Mesendoderm (in vitro differentiated cells): ENCODE data around the gene FGF5.

Experiments used
- DNase-seq: peaks from one replicate; pipeline ENCODE4 v3.0.0; 2013
- H2AK5ac ChIP-seq: 2 replicates; pipeline ENCODE4 v1.6.1; 2013; ENCODE audit warnings: low read length, inconsistent platforms
- H2BK120ac ChIP-seq: 2 replicates; pipeline ENCODE4 v1.6.1; 2013; ENCODE audit warnings: low read depth, mild to moderate bottlenecking, low read length, moderate library complexity, mixed read lengths
- H2BK15ac ChIP-seq: replicated peaks from 2 replicates; pipeline ENCODE4 v1.6.1; 2013; ENCODE audit warnings: low read depth, mild to moderate bottlenecking, moderate library complexity
- H2BK5ac ChIP-seq: 2 replicates; pipeline ENCODE4 v1.6.1; 2013; ENCODE audit warnings: low read length, inconsistent platforms
- H3K18ac ChIP-seq: 2 replicates; pipeline ENCODE4 v1.6.1; 2013; ENCODE audit warnings: mild to moderate bottlenecking, low read length, mixed read lengths
- H3K23ac ChIP-seq: one replicate; pipeline ENCODE4 v1.6.1; 2013; ENCODE audit warnings: low read length
- H3K27ac ChIP-seq: 2 replicates; pipeline ENCODE4 v1.5.1; 2013; ENCODE audit warnings: low read depth, mild to moderate bottlenecking, inconsistent platforms, low read length, moderate library complexity
- H3K27me3 ChIP-seq: 2 replicates; pipeline ENCODE4 v1.6.1; 2013; ENCODE audit warnings: low read length, control low read depth, mild to moderate bottlenecking, inconsistent platforms; ENCODE audit not compliant: insufficient read depth, poor library complexity
- H3K36me3 ChIP-seq: 2 replicates; pipeline ENCODE4 v1.6.1; 2013; ENCODE audit warnings: low read length, inconsistent platforms; ENCODE audit not compliant: control insufficient read depth, insufficient read depth
- H3K4ac ChIP-seq: one replicate; pipeline ENCODE4 v1.6.1; 2013; ENCODE audit warnings: low read depth, mild to moderate bottlenecking, low read length, moderate library complexity
- H3K4me1 ChIP-seq: 2 replicates; pipeline ENCODE4 v1.6.1; 2013; ENCODE audit warnings: low read depth, low read length, inconsistent platforms; ENCODE audit not compliant: control insufficient read depth
- H3K4me2 ChIP-seq: 2 replicates; pipeline ENCODE4 v1.6.1; 2013; ENCODE audit warnings: low read length
- H3K4me3 ChIP-seq: 2 replicates; pipeline ENCODE4 v1.5.1; 2013; ENCODE audit warnings: mild to moderate bottlenecking, low read length
- H3K56ac ChIP-seq: one replicate; pipeline ENCODE4 v1.6.1; 2013; ENCODE audit warnings: low read length
- H3K79me1 ChIP-seq: 2 replicates; pipeline ENCODE4 v1.6.1; 2013; ENCODE audit warnings: low read length, inconsistent platforms
- H3K79me2 ChIP-seq: 2 replicates; pipeline ENCODE4 v1.6.1; 2013; ENCODE audit warnings: mild to moderate bottlenecking, low read length; ENCODE audit not compliant: control insufficient read depth, insufficient read depth
- H3K9ac ChIP-seq: 2 replicates; pipeline ENCODE4 v1.6.1; 2013; ENCODE audit warnings: low read length, inconsistent platforms
- H4K5ac ChIP-seq: one replicate; pipeline ENCODE4 v1.6.1; 2013; ENCODE audit warnings: low read length
- H4K8ac ChIP-seq: one replicate; pipeline ENCODE4 v1.6.1; 2013; ENCODE audit warnings: low read depth, mild to moderate bottlenecking, control low read depth, low read length, moderate library complexity
- WGBS: extraction: QIAGEN DNeasy Blood & Tissue Kit; methylation state at CpG from one replicate; pipeline ENCODE4 v1.1.7; 2013; ENCODE audit warnings: low lambda C conversion rate, missing lambda C conversion rate; ENCODE audit not compliant: insufficient coverage; ENCODE audit errors: extremely low coverage; 5-methylcytosine and 5-hydroxymethylcytosine counted together

Gene FGF5

DNA sequence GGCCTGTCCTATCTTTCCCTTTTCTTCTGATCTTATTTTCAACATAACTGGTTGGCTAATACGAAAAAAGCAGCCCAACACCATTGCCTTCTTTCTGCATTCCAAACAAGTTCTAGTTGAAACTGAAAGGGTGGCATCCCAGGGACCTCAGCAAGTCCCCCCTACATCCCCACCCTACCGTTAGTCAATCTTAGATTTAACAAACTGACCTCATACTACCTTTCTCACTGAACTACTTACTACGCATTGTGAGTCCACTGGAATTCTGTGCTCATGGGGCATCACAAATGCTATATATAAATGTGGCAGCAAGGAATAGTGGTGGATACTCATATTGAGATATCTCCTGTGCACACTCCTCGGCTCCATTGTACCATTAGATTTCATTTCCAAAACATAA lies 33.1 kb upstream of the FGF5 start:
- Histone ChIP-seq H2BK5ac (no peak overlapping the region), H3K27ac (no peak overlapping the region), H3K79me1 (no peaks in the 10 kb centered on the region), H4K8ac (no peak overlapping the region), H3K4me1 (no peaks in the 10 kb centered on the region), H3K4ac (no peak overlapping the region), H3K18ac (no peak overlapping the region), H3K23ac (no peak overlapping the region), H4K5ac (no peak overlapping the region), H3K79me2 (no peaks in the 10 kb centered on the region), H2BK120ac (no peak overlapping the region), H3K4me3 (no peak overlapping the region), H3K27me3 (no peaks in the 10 kb centered on the region), H3K56ac (no peak overlapping the region), H2BK15ac (no peak overlapping the region), H3K4me2 (no peak overlapping the region), H3K9ac (no peak overlapping the region), H3K36me3 (no peaks in the 10 kb centered on the region), H2AK5ac (no peak overlapping the region)
- no peak for DNase-seq
- no CpG with 5 or more reads among the region's 4 CpGs for WGBS

DNA sequence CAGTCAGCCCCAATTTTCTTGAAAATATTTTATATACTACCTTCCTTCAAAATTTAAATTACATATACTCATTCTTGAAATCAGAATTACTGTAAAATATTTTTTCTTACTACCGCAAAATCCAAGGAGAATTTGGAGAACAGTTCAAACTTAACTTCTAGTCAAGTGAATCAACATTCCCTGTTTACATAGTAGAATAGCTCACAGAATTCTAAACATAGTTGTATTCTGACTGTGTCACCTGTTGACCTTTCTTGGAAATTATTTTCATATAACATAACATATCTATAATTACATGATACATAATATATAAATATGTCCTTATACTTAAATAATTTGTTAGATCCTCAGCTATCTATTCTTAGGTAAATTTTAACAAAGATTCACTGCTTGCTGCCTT lies 31.0 kb upstream of the FGF5 start:
- Histone ChIP-seq H3K23ac (no peak overlapping the region), H3K4ac (no peak overlapping the region), H3K56ac (no peak overlapping the region), H3K4me2 (no peak overlapping the region), H3K4me3 (no peak overlapping the region), H4K5ac (no peak overlapping the region), H2BK120ac (no peak overlapping the region), H3K27ac (no peak overlapping the region), H3K27me3 (no peaks in the 10 kb centered on the region), H2AK5ac (no peak overlapping the region), H3K79me2 (no peaks in the 10 kb centered on the region), H3K4me1 (no peaks in the 10 kb centered on the region), H3K18ac (no peak overlapping the region), H3K36me3 (no peaks in the 10 kb centered on the region), H3K9ac (no peak overlapping the region), H4K8ac (no peak overlapping the region), H2BK15ac (no peak overlapping the region), H3K79me1 (no peaks in the 10 kb centered on the region), H2BK5ac (no peak overlapping the region)
- DNase-seq: no peak
- WGBS: 100% methylated on average over 1 of the region's 1 CpG

- Histone ChIP-seq H3K4ac (no peak overlapping the region), H2BK15ac (no peak overlapping the region), H3K27me3 (no peaks in the 10 kb centered on the region), H2BK5ac (no peak overlapping the region), H3K4me1 (no peaks in the 10 kb centered on the region), H3K4me3 (no peak overlapping the region), H3K9ac (no peak overlapping the region), H3K18ac (no peak overlapping the region), H2BK120ac (no peak overlapping the region), H3K4me2 (no peak overlapping the region), H3K56ac (no peak overlapping the region), H3K79me1 (no peaks in the 10 kb centered on the region), H4K8ac (no peak overlapping the region), H4K5ac (no peak overlapping the region), H3K36me3 (no peaks in the 10 kb centered on the region), H3K23ac (no peak overlapping the region), H3K79me2 (no peaks in the 10 kb centered on the region), H2AK5ac (no peak overlapping the region), H3K27ac (no peak overlapping the region)
- no peak for DNase-seq
- no CpG with 5 or more reads among the region's 6 CpGs for WGBS
Observed at GRCh38 chr4:80237992-80238391, 28.5 kb upstream of the FGF5 start.

DNA sequence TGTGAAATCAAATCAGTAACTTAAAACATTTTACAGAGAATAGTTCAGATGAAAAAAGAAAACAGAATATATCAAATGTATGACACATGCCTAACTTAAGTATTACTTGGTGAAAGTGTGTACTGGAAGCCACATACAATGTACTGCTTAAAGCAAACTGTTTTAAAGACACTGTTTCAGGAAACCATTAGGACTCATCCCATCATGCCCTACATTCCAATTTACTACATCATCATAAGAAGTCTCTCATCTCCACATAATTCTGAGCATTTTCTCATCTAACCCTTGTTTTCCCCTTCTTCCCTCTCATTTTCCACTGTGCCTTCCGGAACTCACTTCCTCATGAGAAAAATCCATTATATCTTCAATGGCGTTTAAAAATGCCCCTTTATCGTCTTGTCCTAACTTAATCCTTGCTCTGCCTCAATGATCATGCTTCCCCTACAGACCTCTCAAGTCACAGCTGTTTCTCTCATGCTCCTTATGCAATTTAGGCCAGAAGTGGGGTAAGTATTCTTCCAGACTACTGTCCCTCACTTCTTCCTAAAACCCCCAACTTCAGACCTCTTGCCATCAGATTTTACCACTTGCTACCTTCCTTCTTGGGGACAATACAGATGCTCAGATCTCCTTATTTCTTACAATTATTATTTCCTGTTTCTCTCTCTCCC lies 26.8 kb upstream of the FGF5 start:
- Histone ChIP-seq H3K4me1 (no peaks in the 10 kb centered on the region), H3K27ac (no peak overlapping the region), H3K4ac (no peak overlapping the region), H4K5ac (no peak overlapping the region), H3K79me2 (no peaks in the 10 kb centered on the region), H2BK120ac (no peak overlapping the region), H3K36me3 (no peaks in the 10 kb centered on the region), H3K18ac (no peak overlapping the region), H2AK5ac (no peak overlapping the region), H3K4me3 (no peak overlapping the region), H3K27me3 (no peaks in the 10 kb centered on the region), H3K9ac (no peak overlapping the region), H3K4me2 (no peak overlapping the region), H2BK5ac (no peak overlapping the region), H2BK15ac (no peak overlapping the region), H3K56ac (no peak overlapping the region), H4K8ac (no peak overlapping the region), H3K23ac (no peak overlapping the region), H3K79me1 (no peaks in the 10 kb centered on the region)
- DNase-seq: no peak
- WGBS: no CpG with 5 or more reads among the region's 3 CpGs

GRCh38 chr4:80240976-80241375 lies 25.5 kb upstream of the FGF5 start:
- H2BK5ac ChIP-seq: no peak overlapping the region
- no peak overlapping the region for H3K18ac ChIP-seq

DNA sequence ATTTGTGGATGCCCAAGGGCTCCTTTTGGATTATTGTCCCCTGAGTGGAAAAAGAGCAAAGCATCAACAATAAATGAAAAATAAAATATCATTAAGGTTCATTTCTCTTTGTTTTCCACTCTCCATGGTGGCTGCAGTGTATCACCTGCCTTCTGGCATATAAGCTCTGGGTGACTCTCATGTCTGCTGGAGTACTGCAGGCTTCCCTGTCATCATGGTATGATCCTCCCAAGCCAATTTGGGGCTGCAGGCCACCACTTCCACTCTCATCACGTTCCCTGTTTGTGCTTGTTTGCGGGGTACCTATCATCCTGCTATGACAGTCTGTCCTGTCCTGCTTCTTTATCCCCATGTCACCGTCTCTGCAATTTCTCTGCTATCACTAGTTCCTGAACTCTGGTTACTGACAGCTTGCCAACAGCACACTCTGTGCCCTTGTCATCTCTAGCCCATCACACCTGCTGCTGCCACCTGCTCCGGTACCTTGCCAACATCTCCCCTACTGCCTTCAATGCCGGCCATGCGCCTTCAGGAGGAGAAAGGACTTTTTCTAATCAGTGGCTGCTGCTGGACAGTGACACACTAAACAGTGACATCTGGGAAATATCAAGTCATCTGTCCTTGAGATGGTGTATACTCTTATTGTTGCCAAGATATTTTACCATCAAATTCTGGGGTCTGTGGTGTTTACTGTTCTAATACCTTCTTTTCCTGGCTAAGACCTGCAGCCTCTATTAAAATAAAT lies 23.0 kb upstream of the FGF5 start:
- H3K4me1 ChIP-seq: no peaks in the 10 kb centered on the region
- H3K18ac ChIP-seq: no peak overlapping the region
- no peaks in the 10 kb centered on the region for H3K36me3 ChIP-seq
- H3K79me2 ChIP-seq: no peaks in the 10 kb centered on the region
- no peak overlapping the region for H2BK15ac ChIP-seq
- H2BK5ac ChIP-seq: no peak overlapping the region
- no peak overlapping the region for H4K8ac ChIP-seq
- no peak overlapping the region for H2BK120ac ChIP-seq
- no CpG with 5 or more reads among the region's 6 CpGs for WGBS
- H3K4ac ChIP-seq: no peak overlapping the region
- H3K27ac ChIP-seq: no peak overlapping the region
- no peak for DNase-seq
- H3K27me3 ChIP-seq: no peaks in the 10 kb centered on the region
- no peak overlapping the region for H4K5ac ChIP-seq
- no peak overlapping the region for H2AK5ac ChIP-seq
- no peaks in the 10 kb centered on the region for H3K79me1 ChIP-seq
- no peak overlapping the region for H3K23ac ChIP-seq
- H3K56ac ChIP-seq: no peak overlapping the region
- no peak overlapping the region for H3K4me3 ChIP-seq
- H3K9ac ChIP-seq: no peak overlapping the region
- no peak overlapping the region for H3K4me2 ChIP-seq

More at GRCh38 chr4:80240976-80241375, 25.5 kb upstream of the FGF5 start:
- Histone ChIP-seq H3K36me3 (no peaks in the 10 kb centered on the region), H3K79me2 (no peaks in the 10 kb centered on the region), H3K56ac (no peak overlapping the region), H4K8ac (no peak overlapping the region), H3K9ac (no peak overlapping the region), H3K79me1 (no peaks in the 10 kb centered on the region), H3K4me3 (no peak overlapping the region), H2BK120ac (no peak overlapping the region), H3K27ac (no peak overlapping the region), H3K4ac (no peak overlapping the region), H3K27me3 (no peaks in the 10 kb centered on the region), H2BK15ac (no peak overlapping the region), H3K23ac (no peak overlapping the region), H3K4me1 (no peaks in the 10 kb centered on the region), H2AK5ac (no peak overlapping the region), H4K5ac (no peak overlapping the region), H3K4me2 (no peak overlapping the region)
- DNase-seq: no peak
